ENCODE measurements around the gene KIF17. TPM values are rescaled to one million over a fixed set of nuclear protein-coding genes. Genes with fewer than 3 reads are reported as not detected.

The KIF17 gene
- total RNA-seq, 1 donor from 2014 or later: 22.0 TPM

DNA sequence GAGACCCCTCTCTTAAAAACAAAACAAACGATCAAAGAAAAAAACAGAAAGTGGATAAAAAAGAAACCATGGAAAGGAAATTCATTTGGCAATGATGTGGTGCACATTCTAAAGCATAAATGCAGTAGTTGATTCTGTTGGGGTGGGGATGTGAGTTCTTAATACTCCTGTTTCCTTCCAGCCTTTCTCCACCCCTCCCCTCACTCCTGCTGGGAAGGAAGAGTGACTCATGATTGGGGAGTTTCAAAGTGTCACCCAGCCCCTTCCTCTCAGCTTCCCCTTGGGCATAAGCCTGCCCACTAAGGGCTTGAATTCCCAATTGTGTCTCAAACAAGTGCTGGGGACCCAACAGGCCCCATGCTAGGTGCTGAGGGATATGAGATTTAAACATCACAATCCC, 91.3 kb downstream of the KIF17 start:
- no peak for DNase-seq (ENCODE audit: low read depth in 2 of 2)

DNA sequence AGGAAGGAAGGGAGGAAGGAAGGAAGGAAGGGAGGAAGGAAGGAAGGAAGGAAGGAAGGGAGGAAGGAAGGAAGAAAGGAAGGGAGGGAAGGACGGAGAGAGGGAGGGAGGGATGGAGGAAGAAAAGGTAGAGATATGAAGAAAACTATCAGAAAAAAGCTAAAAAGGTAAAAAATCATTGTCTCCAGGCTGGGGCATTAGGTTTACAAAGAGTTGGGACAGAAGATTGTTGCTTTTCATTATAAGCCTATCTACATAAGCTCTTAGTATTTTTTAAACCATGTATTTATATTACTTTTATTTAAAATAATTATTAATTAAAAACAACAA, 91.7 kb downstream of the KIF17 start:
- DNase-seq (ENCODE audit: low read depth in 2 of 2): no peak

DNA sequence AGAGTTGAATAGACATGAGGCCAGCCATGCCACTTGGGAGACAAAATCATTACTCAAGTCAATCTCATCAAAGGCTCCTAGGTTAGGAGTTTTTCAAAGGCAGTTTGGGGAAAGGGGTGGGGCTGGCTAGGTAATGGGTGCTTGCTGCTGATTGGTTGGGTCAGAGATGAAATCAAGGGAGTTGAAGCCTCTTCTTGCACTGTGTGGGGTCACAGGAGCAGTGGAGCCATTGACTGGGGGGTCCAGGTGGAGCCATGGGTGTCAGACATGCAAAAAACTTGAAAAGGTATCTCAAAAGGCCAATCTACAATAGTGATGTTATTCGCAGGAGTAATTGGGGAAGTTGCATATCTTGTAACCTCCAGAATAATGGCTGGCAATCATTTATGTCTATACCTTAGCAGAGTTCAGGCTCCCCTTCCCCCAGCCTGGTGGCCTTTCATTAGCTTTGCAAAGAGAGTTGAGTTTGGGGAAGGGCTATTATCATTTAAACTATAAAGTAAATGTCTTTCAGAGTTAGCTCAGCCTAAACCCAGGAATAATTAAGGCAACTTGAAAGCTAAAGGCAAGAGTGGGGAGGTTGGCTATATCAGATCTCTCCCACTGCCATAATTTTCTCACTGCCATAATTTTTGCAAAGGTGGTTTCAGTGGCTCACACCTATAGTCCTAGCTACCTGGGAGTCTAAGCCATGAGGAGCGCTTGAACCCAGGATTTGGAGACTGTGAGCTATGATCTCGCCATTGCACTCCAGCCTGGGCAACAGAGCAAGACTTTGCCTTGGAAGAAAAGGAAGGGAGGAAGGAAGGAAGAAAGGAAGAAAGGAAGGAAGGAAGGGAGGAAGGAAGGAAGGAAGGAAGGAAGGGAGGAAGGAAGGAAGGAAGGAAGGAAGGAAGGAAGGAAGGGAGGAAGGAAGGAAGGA, 92.4 kb downstream of the KIF17 start:
- no peak for DNase-seq (ENCODE audit: low read depth in 2 of 2)

DNA sequence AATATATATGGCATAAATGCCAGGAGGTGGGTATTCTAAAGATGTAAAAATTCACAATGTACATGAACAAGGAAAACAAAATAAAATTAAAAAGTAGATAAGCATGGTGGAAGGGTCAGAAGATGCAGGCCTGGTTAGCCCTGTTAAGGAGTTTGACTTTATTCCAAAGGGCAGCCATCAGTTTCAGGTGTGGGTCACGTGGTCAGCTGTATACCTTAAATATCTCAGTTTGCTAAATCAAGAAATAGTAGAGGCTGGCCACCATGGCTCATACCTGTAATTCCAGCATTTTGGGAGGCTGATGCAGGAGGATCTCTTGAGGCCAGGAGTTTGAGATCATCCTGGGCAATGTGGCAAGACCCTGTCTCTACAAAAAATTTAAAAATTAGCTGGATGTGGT, 93.1 kb downstream of the KIF17 start:
- no peak for DNase-seq (ENCODE audit: low read depth in 2 of 2)

DNA sequence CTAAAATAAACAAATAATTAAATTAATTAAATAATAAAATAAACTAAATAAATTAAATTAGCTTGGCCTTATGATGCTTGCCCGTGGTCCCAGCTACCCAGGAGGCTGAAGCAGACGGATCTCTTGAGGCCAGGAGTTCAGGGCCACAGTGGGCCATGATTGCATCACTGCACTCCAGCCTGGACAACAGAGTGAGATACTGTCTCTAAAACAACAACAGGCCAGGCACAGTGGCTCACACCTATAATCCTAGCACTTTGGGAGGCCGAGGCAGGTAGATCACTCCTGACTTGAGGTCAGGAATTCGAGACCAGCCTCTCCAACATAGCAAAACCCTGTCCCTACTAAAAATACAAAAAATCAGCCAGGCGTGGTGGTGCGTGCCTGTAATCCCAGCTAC, 96.8 kb downstream of the KIF17 start:
- no peak for DNase-seq (ENCODE audit: low read depth in 2 of 2)

DNA sequence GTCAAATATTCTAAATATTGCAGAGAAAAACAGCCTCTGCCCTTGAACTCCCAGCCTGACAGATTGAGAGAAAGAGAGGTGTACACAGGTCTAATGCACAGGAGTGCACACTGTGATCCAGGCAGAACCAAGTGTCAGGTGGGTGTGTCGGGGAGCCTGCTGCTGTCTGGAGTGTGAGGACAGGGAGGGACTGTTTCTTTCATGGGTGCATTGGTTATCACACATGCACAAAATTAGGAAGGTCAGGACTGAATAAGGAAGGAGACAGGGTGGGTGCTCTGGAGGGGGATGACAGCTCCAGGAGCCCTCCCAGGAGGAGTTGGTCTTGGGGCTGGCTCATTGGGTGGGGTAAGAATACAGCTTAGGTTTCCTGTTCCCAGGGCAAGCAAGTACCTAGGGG, 97.8 kb downstream of the KIF17 start:
- DNase-seq (ENCODE audit: low read depth in 2 of 2): no peak

DNA sequence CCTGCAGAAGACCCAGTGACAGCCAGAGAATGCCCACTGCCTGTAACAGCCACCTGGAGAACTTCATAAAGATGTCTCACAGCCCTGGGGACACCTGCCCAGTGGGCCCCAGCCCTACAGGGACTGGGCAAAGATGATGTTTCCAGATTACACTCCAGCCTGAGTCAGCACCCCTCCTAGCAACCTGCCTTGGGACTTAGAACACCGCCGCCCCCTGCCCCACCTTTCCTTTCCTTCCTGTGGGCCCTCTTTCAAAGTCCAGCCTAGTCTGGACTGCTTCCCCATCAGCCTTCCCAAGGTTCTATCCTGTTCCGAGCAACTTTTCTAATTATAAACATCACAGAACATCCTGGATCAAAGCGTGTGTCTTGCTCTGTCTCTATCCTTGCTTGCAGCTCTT, 99.3 kb downstream of the KIF17 start:
- no peak for DNase-seq (ENCODE audit: low read depth in 2 of 2)

DNA sequence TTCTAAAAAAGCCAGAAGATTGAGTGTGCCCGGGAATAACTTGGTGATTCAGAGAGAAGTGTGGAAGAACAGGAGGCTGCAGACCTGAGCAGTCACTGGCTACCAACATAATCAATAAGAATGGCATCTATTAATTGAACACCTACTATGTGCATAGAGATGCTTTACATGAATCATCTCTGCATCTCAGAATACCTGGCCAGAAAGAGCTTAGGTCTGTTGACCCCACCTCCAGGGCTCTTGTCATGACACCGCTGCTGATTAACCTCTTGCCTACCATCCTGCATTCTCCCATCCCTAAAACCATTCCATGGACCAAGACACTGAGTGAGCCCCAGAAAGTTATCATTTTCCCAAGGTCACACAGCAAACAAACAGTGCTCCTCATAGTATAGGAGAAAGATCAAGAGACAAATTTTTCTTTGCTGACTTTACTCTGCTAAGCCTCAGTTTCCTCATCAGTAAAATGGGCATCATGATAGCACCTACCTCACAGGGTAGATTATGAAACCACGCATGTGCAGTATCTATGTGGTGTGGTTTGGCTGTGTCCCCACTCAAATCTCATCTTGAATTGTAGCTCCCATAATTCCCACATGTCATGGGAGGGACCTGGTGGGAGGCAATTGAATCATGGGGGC, 100.8 kb downstream of the KIF17 start:
- DNase-seq (ENCODE audit: low read depth in 2 of 2): no peak

DNA sequence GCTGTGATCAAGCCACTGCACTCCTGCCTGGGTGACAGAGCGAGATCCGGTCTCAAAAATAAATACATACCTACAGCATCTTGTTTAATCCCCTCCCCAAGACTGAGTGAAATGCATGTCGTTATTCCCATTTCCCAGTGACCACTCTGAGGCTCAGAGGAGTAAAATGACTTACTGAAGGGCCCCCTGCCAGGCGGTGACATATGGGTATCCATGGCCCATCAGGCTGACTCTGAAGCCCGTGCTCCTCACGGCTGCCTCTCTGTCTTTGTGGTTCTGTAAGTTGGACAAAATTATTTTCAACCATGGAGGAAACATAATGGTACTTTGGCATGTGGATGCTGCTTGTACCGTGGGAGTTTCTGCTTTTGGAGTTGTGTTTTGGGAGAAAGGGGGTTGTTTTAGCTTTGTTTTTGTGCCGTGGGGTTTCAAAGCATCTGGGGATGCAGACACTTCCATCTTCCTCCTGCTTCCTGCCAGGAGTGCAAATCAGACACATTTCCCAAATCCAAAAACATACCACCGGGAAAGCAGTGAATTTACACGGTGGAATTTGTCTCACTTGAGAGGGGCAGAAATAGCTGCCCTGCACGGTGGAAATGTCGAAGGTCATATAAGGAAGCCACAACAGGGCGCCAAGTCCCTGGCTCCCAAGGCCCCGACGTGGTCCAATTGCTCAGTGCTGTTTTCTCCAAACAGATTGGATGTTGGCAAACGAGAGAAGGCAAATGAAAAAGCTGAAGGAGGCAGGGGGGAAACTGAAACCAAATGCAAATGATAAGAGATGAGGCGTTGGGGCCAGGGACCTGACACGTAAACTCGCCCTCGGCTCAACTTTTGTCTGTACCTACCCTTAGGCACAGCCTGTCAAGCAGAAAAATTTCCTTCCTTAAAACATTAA, 101.6 kb downstream of the KIF17 start:
- no peak for DNase-seq (ENCODE audit: low read depth in 2 of 2)

DNA sequence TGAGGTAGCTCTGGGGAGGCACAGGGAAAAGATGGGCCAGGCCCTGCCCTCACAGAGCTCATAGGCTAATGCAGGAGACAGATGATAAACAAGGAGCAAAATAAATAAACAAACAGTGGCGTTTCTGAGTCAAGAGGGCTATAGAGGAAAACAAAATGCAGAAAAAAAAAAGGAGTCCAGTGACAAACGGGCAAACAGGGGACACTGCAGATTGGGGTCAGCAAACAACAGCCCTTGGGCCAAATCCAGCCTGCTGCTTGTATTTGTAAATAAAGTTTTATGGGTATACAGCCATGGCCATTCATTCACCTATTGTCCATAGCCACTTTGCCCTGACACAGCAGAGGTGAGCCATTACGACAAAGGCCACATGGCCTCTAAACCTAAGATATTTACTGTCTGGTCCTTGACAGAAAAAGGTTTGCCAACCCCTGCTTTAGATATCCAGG, 103.7 kb downstream of the KIF17 start:
- DNase-seq (ENCODE audit: low read depth in 2 of 2): no peak

Other genes with a start within 250 kb of the KIF17 start
- 0.76 and 1.0 TPM in 2 replicates for gene CAMK2N1, start 231.8 kb downstream of the KIF17 start, total RNA-seq
- gene MUL1, start 209.9 kb downstream of the KIF17 start, total RNA-seq: 18.4 and 31.1 TPM in 2 replicates
- under 0.01 TPM in 1 of 2 replicates, not detected in the other for gene FAM43B, start 165.4 kb downstream of the KIF17 start, total RNA-seq
- 1.2 and 4.4 TPM in 2 replicates for gene CDA, start 128.9 kb downstream of the KIF17 start, total RNA-seq
- 53.4 and 100 TPM in 2 replicates for gene PINK1, start 84.5 kb downstream of the KIF17 start, total RNA-seq
- 302 and 328 TPM in 2 replicates for gene DDOST, start 56.6 kb downstream of the KIF17 start, total RNA-seq
- 0.25 and 0.26 TPM in 2 replicates for gene SH2D5, start 14.7 kb upstream of the KIF17 start, total RNA-seq
- 150 and 192 TPM in 2 replicates for gene HP1BP3, start 69.3 kb upstream of the KIF17 start, total RNA-seq

Data from dermis microvascular lymphatic vessel endothelial cell (primary cell).